PC-3 (cell line): ENCODE data around the gene GTF2H3. TPM values are rescaled to one million over a fixed set of nuclear protein-coding genes. Genes with fewer than 3 reads are reported as not detected.

ENCODE experiments used
- ATAC-seq: fragments of 200-7000 bp; cut with Tn5 transposase; 2 replicates; pipeline ENCODE4 v1.9.1; 2020; ENCODE audit warnings: mild to moderate bottlenecking, moderate library complexity
- BruUV-seq: library from RNA; stranded (reverse); fragments of 400-500 nt; replicated peaks from 2 replicates; lab custom pipeline; 2021; lab: Mats Ljungman, UMichigan
- CTCF ChIA-PET: fragments of 300-600 bp; sonication (Branson Sonifier 250); formaldehyde crosslinking; loops from one replicate; lab custom pipeline; 2022; ENCODE audit warnings: antibody characterized with exemption; lab: Charles Lee
- POLR2A ChIA-PET: fragments of 300-600 bp; sonication (Branson Sonifier 250); formaldehyde crosslinking; loops from one replicate; lab custom pipeline; 2022; ENCODE audit warnings: antibody characterized with exemption; ENCODE audit not compliant: unreplicated experiment; lab: Charles Lee
- DNase-seq: peaks from one replicate; pipeline ENCODE4 v3.0.0-alpha.2; 2015
- H2AFZ ChIP-seq: fragments of 300-600 bp; sonication (generic); 2 replicates; pipeline ENCODE4 v1.6.0; 2016; ENCODE audit warnings: antibody characterized with exemption, low read length
- H3F3A ChIP-seq: fragments of 300-600 bp; sonication (generic); one replicate; pipeline ENCODE4 v1.6.0; 2017; ENCODE audit warnings: antibody characterized with exemption, low read length, control low read depth, mild to moderate bottlenecking; ENCODE audit not compliant: unreplicated experiment
- H3K27ac ChIP-seq: fragments of 300-600 bp; sonication (generic); 2 replicates; pipeline ENCODE4 v1.5.1; 2016; ENCODE audit warnings: mild to moderate bottlenecking, low read length
- H3K27me3 ChIP-seq: fragments of 300-600 bp; sonication (generic); 2 replicates; pipeline ENCODE4 v1.6.1; 2016; ENCODE audit warnings: low read length, mixed read lengths
- H3K36me3 ChIP-seq: fragments of 300-600 bp; sonication (generic); 2 replicates; pipeline ENCODE4 v1.6.1; 2016; ENCODE audit warnings: low read depth, mixed run types, low read length, mixed read lengths
- H3K4me1 ChIP-seq: fragments of 300-600 bp; sonication (generic); 2 replicates; pipeline ENCODE4 v1.5.1; 2016; ENCODE audit warnings: low read length; ENCODE audit not compliant: insufficient read depth
- H3K4me2 ChIP-seq: fragments of 300-600 bp; sonication (generic); 2 replicates; pipeline ENCODE4 v1.6.0; 2016; ENCODE audit warnings: low read length
- H3K4me3 ChIP-seq: fragments of 300-600 bp; sonication (generic); 2 replicates; pipeline ENCODE4 v1.5.1; 2016; ENCODE audit warnings: mild to moderate bottlenecking, low read length, mixed read lengths
- H3K79me2 ChIP-seq: fragments of 300-600 bp; sonication (generic); 2 replicates; pipeline ENCODE4 v1.6.1; 2017; ENCODE audit warnings: low read length, mixed read lengths
- H3K9ac ChIP-seq: fragments of 300-600 bp; sonication (generic); 2 replicates; pipeline ENCODE4 v1.6.0; 2016; ENCODE audit warnings: mild to moderate bottlenecking, low read length
- H3K9me2 ChIP-seq: fragments of 300-600 bp; sonication (generic); replicated peaks from 2 replicates; pipeline ENCODE4 v1.6.1; 2016; ENCODE audit warnings: mixed run types, low read length, mixed read lengths
- H3K9me3 ChIP-seq: fragments of 300-600 bp; sonication (generic); 2 replicates; pipeline ENCODE4 v1.6.1; 2016; ENCODE audit warnings: low read length, mixed read lengths
- H4K20me1 ChIP-seq: fragments of 300-600 bp; sonication (generic); 2 replicates; pipeline ENCODE4 v1.6.1; 2016; ENCODE audit warnings: low read length, mixed read lengths
- EZH2 ChIP-seq: fragments of 300-600 bp; sonication (generic); IDR thresholded peaks from one replicate; pipeline ENCODE4 v1.6.1; 2017; ENCODE audit warnings: antibody characterized with exemption, mild to moderate bottlenecking, low read length; ENCODE audit not compliant: unreplicated experiment
- EZH2phosphoT487 ChIP-seq: fragments of 300-600 bp; sonication (generic); IDR thresholded peaks from 2 replicates; pipeline ENCODE4 v1.6.1; 2018; ENCODE audit warnings: mild to moderate bottlenecking, antibody characterized with exemption, low read length, borderline replicate concordance
- intact Hi-C: fragments of 100-400 bp; cut with micrococcal nuclease; formaldehyde crosslinking; loops from 2 replicates; pipeline ENCODE4 v1.9.0; 2023
- total RNA-seq: library from RNA; depleted of rRNA; stranded (reverse); fragments of >200 nt; gene quantifications from 2 replicates; pipeline ENCODE4 v1.2.3, GENCODE V29; 2014
- TF ChIP-seq, protein P1 (sequence below): fragments of 300-600 bp; sonication (generic); conservative IDR thresholded peaks from 2 replicates; pipeline ENCODE4 v1.5.1; 2017; ENCODE audit warnings: antibody characterized with exemption, low read depth, mild to moderate bottlenecking, low read length

The GTF2H3 gene
- total RNA-seq, 1 experiment from 2014 or later, result 24.2 TPM

DNA sequence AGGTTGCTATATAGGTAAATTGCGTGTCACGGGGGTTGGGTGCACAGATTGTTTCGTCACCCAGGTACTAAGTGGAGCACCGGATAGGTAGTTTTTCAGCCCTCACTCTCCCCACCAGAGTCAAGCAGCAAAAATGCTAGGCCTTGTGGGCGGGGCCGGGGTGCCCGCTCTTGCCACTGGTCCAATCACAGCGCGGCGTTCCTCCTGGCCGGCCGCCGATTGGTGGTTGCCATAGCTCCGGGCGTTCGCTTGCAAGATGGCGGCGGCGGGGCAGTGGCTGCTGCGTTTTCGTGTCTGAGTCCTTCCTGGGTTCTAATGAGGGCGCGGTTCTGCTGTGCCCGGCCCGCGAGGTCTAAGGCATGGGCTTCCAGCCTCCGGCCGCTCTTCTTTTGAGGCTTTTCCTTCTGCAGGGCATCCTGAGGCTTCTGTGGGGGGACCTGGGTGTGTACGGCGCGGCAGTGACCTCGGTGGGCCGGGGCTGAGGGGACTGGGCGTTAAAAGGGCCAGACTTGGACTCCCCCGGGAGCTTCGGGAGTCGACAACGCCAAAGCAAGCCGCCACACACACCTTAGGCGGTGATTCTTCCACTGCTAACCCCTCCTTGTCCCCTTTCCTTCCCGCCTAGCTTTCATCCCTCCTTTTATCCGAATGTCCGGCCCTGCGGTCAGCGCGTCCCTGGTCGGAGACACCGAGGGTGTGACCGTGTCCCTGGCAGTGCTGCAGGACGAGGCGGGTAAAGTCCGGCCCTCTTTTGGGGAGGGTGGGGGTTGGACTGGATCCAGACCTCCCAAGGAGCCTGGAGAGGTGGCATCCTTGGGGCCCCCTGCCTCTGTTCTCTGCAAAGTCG lies 37.5 kb downstream of the GTF2H3 start, which contains the start of gene TCTN2:
Gene TCTN2, plus strand, starts transcription at position 232 of the 847 bp plus-strand sequence. Its CDS starts 128 bp downstream, at position 360.
- POLR2A ChIA-PET, result interaction anchor here (0.6 kb wide), 2 partner anchors 41 to 361 kb away, joined by 3 read pairs; partner anchors contain the start of gene ATP6V0A2
- H3K9ac ChIP-seq, result peak within 1 kb of the TSS; percentile 70
- DNase-seq, result peak; percentile 94

DNA sequence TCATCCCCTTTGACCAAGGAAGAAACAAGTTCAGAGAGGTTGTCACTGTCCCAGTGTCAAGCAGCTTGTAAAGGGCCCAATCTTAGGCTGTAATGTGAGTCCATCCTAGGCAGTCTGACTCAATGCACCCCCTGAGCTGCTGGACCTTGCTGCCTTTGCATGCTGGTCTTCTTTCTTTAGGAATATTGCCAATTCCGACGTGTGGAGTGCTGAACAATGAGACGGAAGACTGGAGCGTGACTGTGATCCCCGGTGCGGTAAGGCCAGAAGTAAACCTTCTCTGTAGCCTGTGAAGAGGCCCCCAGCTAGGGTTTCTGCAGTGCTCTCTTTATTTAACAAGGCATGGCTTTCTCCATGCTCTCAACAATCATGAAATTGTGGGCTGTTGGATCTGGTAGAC lies 38.2 kb downstream of the GTF2H3 start:
- ChIA-PET POLR2A (no interaction called here), CTCF (interaction anchor here (0.6 kb wide), 1 partner anchor 838 kb away, joined by 12 read pairs; no protein-coding TSS in a partner anchor)
- Histone ChIP-seq H3F3A (no peaks in the 10 kb centered on the region), H3K9ac (peak overlapping the region; percentile 70), H3K4me1 (peaks cover 17% of the 10 kb centered on the region; the same call in 1 of the 2 replicates), H3K36me3 (no peaks in the 10 kb centered on the region), H3K27me3 (no peaks in the 10 kb centered on the region), H3K4me3 (peak overlapping the region; percentile 80), H3K4me2 (peak overlapping the region; percentile 95), H3K79me2 (no peaks in the 10 kb centered on the region), H3K9me3 (no peaks in the 10 kb centered on the region), H3K27ac (no peak overlapping the region), H4K20me1 (no peaks in the 10 kb centered on the region), H2AFZ (peak overlapping the region; percentile 86), H3K9me2 (no peaks in the 10 kb centered on the region)
- TF ChIP-seq EZH2, result no peak
- TF ChIP-seq, protein P1, sequence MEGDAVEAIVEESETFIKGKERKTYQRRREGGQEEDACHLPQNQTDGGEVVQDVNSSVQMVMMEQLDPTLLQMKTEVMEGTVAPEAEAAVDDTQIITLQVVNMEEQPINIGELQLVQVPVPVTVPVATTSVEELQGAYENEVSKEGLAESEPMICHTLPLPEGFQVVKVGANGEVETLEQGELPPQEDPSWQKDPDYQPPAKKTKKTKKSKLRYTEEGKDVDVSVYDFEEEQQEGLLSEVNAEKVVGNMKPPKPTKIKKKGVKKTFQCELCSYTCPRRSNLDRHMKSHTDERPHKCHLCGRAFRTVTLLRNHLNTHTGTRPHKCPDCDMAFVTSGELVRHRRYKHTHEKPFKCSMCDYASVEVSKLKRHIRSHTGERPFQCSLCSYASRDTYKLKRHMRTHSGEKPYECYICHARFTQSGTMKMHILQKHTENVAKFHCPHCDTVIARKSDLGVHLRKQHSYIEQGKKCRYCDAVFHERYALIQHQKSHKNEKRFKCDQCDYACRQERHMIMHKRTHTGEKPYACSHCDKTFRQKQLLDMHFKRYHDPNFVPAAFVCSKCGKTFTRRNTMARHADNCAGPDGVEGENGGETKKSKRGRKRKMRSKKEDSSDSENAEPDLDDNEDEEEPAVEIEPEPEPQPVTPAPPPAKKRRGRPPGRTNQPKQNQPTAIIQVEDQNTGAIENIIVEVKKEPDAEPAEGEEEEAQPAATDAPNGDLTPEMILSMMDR, result no peak
- no peak for TF ChIP-seq EZH2phosphoT487
- DNase-seq (no peak), ATAC-seq (peak; percentile 7)
- no TSS peak for BruUV-seq
- intact Hi-C loops, result no loop called here

More for the DNA sequence above, 37.5 kb downstream of the GTF2H3 start, which contains the start of gene TCTN2:
- TF ChIP-seq EZH2 (no peak), EZH2phosphoT487 (no peak)
- TF ChIP-seq, protein P1, result no peak
- CTCF ChIA-PET, result no interaction called here
- no peaks in the 10 kb centered on the region for H3K9me2 ChIP-seq
- H3K79me2 ChIP-seq, result no peaks in the 10 kb centered on the region
- no peaks in the 10 kb centered on the region for H4K20me1 ChIP-seq
- no peaks in the 10 kb centered on the region for H3K36me3 ChIP-seq
- H3K9me3 ChIP-seq, result no peaks in the 10 kb centered on the region
- H3F3A ChIP-seq, result no peaks in the 10 kb centered on the region
- BruUV-seq, result TSS peak; percentile 77
- peak within 1 kb of the TSS; percentile 95 for H3K4me2 ChIP-seq
- peak; percentile 93 for ATAC-seq
- no peaks in the 10 kb centered on the region for H3K27me3 ChIP-seq
- peak within 1 kb of the TSS; percentile 80 for H3K4me3 ChIP-seq
- intact Hi-C loops, result no loop called here
- H2AFZ ChIP-seq, result peak within 1 kb of the TSS; percentile 86
- H3K27ac ChIP-seq, result no peak within 1 kb of the TSS
- peaks cover 17% of the 10 kb centered on the region; the same call in 1 of the 2 replicates for H3K4me1 ChIP-seq
